SK-MEL-5 (cell line): ENCODE results near the gene CLPTM1. TPM values are rescaled to one million over a fixed set of nuclear protein-coding genes. Genes with fewer than 3 reads are reported as not detected.
"Not testable (repeated sequence)": the region's sequence is repeated elsewhere in the genome, so short reads cannot be mapped to it uniquely, and the experiment has no call there.

Experiments used
- DNase-seq: peaks from one replicate; pipeline ENCODE4 v3.0.0-alpha.2; 2016; ENCODE audit warnings: low read depth, low spot score
- in situ Hi-C: cut with HindIII; loops from 2 replicates; pipeline ENCODE4 v1.10.0; 2016; ENCODE audit warnings: low sequenced_read_pairs, high pct_unique_total_duplicates, low pct_unique_long_range_greater_than_20kb
- polyA plus RNA-seq, 2 experiments: library from polyadenylated mRNA; depleted of rRNA; stranded (reverse); fragments of >200 nt; gene quantifications; 2 replicates each; pipeline ENCODE4 v1.2.3, GENCODE V29; 2015
- total RNA-seq: library from RNA; depleted of rRNA; stranded (reverse); fragments of >200 nt; shearing (Covaris generic); gene quantifications from 2 replicates; pipeline ENCODE4 v1.2.3, GENCODE V29; 2014; rRNA removed

The CLPTM1 gene, protein sequence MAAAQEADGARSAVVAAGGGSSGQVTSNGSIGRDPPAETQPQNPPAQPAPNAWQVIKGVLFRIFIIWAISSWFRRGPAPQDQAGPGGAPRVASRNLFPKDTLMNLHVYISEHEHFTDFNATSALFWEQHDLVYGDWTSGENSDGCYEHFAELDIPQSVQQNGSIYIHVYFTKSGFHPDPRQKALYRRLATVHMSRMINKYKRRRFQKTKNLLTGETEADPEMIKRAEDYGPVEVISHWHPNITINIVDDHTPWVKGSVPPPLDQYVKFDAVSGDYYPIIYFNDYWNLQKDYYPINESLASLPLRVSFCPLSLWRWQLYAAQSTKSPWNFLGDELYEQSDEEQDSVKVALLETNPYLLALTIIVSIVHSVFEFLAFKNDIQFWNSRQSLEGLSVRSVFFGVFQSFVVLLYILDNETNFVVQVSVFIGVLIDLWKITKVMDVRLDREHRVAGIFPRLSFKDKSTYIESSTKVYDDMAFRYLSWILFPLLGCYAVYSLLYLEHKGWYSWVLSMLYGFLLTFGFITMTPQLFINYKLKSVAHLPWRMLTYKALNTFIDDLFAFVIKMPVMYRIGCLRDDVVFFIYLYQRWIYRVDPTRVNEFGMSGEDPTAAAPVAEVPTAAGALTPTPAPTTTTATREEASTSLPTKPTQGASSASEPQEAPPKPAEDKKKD
- total RNA-seq = 24.8 and 35.9 TPM in 2 replicates
- 163 and 180 TPM in 2 replicates for polyA plus RNA-seq (2015; cell fraction: cytosol; rRNA removed)
- 63.5 and 109 TPM in 2 replicates for polyA plus RNA-seq (2015; cell fraction: nucleus; rRNA removed)

DNA sequence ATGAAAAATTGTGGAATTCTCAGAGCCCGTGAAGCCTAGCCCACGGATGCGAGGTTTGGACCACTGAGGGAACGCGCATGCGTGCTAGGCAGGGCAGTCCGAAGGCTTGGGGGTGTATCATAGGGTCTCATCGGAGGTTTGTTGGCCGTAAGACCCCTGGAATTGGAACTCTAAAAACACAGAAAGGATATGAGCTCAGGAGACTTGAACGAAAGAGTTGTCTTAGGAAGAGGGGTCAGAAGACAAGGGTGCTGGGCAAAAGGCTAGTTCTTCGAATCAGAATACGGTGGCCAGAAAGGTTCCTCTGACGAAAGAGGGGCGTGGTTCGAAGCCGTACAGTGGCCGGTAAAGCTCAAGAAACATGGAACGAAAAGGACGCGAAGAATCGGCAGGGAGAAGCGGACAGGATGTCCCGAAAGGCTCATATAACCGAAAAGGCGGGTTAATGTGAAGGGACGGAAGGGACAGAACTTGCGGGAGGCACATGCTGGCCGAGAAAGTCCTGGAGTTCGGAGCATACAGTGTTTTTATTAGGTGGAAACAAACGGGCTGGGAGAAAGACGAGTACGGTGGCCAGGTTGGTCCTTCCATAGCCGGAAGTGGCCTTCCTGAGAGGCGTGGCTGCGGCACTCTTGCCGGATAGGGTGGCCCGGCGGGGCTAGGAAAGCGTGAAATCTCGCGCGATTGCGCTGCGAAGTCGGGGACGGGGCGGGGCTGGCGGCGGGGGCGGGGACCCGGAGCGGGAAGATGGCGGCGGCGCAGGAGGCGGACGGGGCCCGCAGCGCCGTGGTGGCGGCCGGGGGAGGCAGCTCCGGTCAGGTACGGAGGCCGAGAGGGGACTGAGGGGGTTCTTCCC is at the start of gene CLPTM1:
TSS of gene CLPTM1 (plus strand) at position 732 of the 856 bp plus-strand sequence. CDS start at position 748, 16 bp downstream.
- peak; percentile 95 for DNase-seq
- in situ Hi-C loops = no loop called here

DNA sequence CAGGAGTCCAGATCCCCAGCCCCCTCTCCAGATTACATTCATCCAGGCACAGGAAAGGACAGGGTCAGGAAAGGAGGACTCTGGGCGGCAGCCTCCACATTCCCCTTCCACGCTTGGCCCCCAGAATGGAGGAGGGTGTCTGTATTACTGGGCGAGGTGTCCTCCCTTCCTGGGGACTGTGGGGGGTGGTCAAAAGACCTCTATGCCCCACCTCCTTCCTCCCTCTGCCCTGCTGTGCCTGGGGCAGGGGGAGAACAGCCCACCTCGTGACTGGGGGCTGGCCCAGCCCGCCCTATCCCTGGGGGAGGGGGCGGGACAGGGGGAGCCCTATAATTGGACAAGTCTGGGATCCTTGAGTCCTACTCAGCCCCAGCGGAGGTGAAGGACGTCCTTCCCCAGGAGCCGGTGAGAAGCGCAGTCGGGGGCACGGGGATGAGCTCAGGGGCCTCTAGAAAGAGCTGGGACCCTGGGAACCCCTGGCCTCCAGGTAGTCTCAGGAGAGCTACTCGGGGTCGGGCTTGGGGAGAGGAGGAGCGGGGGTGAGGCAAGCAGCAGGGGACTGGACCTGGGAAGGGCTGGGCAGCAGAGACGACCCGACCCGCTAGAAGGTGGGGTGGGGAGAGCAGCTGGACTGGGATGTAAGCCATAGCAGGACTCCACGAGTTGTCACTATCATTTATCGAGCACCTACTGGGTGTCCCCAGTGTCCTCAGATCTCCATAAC is 49.6 kb upstream of the CLPTM1 start, which contains the start of gene APOE:
TSS of gene APOE (plus strand) at position 360 of the 724 bp plus-strand sequence. CDS start 829 bp downstream, outside the sequence.
- DNase-seq = peak; percentile 56
- in situ Hi-C loops = no loop called here

DNA sequence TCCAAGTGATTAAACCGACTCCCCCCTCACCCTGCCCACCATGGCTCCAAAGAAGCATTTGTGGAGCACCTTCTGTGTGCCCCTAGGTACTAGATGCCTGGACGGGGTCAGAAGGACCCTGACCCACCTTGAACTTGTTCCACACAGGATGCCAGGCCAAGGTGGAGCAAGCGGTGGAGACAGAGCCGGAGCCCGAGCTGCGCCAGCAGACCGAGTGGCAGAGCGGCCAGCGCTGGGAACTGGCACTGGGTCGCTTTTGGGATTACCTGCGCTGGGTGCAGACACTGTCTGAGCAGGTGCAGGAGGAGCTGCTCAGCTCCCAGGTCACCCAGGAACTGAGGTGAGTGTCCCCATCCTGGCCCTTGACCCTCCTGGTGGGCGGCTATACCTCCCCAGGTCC is 47.6 kb upstream of the CLPTM1 start:
- in situ Hi-C loops = no loop called here
- no peak for DNase-seq

DNA sequence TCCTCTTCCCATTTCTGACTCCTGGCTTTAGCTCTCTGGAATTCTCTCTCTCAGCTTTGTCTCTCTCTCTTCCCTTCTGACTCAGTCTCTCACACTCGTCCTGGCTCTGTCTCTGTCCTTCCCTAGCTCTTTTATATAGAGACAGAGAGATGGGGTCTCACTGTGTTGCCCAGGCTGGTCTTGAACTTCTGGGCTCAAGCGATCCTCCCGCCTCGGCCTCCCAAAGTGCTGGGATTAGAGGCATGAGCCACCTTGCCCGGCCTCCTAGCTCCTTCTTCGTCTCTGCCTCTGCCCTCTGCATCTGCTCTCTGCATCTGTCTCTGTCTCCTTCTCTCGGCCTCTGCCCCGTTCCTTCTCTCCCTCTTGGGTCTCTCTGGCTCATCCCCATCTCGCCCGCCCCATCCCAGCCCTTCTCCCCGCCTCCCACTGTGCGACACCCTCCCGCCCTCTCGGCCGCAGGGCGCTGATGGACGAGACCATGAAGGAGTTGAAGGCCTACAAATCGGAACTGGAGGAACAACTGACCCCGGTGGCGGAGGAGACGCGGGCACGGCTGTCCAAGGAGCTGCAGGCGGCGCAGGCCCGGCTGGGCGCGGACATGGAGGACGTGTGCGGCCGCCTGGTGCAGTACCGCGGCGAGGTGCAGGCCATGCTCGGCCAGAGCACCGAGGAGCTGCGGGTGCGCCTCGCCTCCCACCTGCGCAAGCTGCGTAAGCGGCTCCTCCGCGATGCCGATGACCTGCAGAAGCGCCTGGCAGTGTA is 46.9 kb upstream of the CLPTM1 start:
- in situ Hi-C loops = no loop called here
- no peak for DNase-seq

DNA sequence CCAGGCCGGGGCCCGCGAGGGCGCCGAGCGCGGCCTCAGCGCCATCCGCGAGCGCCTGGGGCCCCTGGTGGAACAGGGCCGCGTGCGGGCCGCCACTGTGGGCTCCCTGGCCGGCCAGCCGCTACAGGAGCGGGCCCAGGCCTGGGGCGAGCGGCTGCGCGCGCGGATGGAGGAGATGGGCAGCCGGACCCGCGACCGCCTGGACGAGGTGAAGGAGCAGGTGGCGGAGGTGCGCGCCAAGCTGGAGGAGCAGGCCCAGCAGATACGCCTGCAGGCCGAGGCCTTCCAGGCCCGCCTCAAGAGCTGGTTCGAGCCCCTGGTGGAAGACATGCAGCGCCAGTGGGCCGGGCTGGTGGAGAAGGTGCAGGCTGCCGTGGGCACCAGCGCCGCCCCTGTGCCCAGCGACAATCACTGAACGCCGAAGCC is 46.3 kb upstream of the CLPTM1 start:
- in situ Hi-C loops = no loop called here
- no peak for DNase-seq

DNA sequence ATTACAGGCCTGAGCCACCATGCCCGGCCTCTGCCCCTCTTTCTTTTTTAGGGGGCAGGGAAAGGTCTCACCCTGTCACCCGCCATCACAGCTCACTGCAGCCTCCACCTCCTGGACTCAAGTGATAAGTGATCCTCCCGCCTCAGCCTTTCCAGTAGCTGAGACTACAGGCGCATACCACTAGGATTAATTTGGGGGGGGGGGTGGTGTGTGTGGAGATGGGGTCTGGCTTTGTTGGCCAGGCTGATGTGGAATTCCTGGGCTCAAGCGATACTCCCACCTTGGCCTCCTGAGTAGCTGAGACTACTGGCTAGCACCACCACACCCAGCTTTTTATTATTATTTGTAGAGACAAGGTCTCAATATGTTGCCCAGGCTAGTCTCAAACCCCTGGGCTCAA is 45.4 kb upstream of the CLPTM1 start:
- DNase-seq = no peak
- in situ Hi-C loops = no loop called here

DNA sequence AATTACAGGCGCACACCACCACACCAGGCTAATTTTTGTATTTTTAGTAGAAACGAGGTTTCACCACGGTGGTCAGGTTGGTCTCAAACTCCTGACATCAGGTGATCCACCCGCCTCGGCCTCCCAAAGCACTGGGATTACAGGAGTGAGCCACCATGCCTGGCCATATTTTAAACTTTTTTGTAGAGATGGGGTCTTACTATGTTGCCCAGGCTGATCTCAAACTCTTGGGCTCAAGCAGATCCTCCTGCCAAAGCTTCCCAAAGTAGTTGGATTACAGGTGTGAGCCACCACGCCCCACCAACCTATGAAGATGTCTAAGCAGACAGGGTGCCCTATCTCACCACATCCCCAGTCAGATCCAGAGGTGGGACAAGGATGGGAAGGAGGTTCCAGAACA is 43.3 kb upstream of the CLPTM1 start:
- in situ Hi-C loops, DNase-seq: not testable (repeated sequence)

DNA sequence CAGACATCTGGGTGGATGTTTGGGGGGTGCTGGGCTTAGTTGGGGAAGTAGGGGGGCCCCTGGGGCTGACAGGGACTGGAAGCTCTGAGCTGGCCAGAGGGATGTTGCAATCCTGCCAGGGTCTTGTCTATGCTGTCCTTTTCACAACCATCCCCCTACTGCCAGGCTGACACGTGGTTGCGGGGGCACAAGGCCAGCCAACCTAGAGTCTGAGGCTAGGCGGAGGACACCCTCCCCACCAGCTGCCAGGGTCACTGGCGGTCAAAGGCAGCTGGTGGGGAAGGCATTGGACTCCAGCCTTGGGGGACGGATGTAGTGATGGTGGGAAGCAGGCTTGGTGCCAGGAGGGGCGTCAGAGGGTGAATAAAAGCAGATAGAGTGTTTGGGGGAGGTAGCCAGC is 42.3 kb upstream of the CLPTM1 start:
- no peak for DNase-seq
- in situ Hi-C loops = no loop called here

DNA sequence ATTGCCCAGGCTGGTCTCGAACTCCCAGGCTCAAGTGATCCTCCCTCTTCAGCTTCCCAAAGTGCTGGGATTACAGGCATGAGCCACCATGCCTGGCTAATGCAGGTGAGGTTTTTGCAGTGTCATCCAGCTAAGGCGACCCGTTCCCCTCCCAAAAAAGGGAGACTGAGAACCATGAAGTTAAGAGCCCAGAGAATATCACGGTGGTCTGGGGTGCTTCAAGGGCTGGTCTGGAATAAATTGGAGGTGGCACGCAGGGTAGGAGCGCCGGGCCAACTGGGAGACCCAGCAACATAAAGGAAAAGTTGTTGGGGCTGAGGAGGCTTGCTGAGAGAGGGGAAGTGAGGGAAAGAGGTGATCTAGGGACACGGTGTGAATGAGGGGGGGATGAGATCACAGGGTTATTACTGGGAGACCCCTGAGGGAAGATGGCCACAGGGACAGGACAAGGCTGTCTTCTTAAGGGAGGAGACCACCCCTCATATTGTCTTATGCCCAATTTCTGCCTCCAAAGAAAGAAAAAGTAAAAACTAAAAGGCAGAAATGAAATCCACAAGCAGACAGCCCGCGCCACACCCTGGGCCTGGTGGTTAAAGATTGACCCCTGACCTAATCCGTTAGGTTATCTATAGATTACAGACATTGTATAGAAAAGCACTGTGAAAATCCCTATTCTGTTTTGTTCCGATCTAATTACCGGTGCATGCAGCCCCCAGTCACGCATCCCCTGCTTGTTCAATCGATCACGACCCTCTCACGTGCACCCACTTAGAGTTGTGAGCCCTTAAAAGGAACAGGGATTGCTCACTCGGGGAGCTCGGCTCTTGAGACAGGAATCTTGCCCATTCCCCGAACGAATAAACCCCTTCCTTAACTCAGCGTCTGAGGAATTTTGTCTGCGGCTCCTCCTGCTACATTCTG is 41.4 kb upstream of the CLPTM1 start:
- in situ Hi-C loops, DNase-seq: not testable (repeated sequence)

DNA sequence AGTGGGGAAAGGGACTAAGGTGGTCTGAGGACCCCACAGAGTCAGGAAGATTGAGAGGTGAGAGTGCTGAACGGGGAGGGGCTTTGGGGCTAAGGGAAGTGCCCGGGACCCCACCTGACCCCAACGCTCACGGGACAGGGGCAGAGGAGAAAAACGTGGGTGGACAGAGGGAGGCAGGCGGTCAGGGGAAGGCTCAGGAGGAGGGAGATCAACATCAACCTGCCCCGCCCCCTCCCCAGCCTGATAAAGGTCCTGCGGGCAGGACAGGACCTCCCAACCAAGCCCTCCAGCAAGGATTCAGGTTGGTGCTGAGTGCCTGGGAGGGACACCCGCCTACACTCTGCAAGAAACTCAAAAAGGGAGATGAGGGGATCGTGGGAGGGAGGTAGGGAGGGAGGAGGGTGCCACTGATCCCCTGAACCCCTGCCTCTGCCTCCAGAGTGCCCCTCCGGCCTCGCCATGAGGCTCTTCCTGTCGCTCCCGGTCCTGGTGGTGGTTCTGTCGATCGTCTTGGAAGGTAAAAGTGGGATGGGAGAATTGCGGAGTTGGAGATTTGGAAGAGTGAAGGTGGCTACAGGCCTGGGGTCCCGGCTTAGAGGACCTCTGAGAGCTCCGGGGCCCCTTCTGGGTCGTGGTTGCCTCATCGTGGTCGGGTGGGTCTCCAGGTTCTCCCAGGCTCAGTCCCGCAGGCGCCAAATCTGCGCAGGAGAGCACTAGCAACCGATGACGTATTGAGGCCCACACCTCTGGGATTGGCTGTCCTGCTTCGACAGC is 40.6 kb upstream of the CLPTM1 start, which contains the start of gene APOC1:
TSS of gene APOC1 (plus strand) at position 176 of the 774 bp plus-strand sequence. CDS start at position 460, 284 bp downstream.
- in situ Hi-C loops = not testable (repeated sequence)
- DNase-seq = peak; percentile 90

DNA sequence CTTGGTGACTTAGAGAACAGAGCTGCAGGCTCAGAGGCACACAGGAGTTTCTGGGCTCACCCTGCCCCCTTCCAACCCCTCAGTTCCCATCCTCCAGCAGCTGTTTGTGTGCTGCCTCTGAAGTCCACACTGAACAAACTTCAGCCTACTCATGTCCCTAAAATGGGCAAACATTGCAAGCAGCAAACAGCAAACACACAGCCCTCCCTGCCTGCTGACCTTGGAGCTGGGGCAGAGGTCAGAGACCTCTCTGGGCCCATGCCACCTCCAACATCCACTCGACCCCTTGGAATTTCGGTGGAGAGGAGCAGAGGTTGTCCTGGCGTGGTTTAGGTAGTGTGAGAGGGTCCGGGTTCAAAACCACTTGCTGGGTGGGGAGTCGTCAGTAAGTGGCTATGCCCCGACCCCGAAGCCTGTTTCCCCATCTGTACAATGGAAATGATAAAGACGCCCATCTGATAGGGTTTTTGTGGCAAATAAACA is 30.9 kb upstream of the CLPTM1 start:
- in situ Hi-C loops = no loop called here

DNA sequence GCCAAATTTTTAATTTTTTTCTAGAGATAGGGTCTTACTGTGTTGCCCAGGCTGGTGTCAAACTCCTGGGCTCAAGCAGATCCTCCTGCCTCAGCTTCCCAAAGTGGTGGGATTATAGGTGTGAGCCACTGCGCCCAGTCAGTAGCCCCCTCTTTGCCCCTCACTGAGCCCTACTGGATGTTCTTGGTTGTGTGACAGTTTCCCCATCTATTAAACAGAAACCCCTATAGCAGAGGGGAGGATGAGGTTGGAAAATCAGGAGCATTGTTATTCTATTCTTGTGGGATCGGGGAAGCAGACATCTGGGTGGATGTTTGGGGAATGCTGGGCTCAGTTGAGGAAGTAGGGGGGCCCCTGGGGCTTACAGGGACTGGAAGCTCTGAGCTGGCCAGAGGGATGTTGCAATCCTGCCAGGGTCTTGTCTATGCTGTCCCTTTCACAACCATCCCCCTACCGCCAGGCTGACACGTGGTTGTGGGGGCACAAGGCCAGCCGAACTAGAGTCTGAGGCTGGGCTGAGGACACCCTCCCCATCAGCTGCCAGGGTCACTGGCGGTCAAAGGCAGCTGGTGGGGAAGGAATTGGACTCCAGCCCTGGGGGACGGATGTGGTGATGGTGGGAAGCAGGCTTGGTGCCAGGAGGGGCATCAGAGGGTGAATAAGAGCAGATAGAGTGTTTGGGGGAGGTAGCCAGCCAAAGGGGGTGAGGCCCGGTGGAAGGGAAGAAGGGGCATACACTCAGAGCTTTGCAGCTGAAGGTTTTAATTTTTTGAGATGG is 29.9 kb upstream of the CLPTM1 start:
- no peak for DNase-seq
- in situ Hi-C loops = no loop called here

More for the DNA sequence above, 30.9 kb upstream of the CLPTM1 start:
- no peak for DNase-seq

DNA sequence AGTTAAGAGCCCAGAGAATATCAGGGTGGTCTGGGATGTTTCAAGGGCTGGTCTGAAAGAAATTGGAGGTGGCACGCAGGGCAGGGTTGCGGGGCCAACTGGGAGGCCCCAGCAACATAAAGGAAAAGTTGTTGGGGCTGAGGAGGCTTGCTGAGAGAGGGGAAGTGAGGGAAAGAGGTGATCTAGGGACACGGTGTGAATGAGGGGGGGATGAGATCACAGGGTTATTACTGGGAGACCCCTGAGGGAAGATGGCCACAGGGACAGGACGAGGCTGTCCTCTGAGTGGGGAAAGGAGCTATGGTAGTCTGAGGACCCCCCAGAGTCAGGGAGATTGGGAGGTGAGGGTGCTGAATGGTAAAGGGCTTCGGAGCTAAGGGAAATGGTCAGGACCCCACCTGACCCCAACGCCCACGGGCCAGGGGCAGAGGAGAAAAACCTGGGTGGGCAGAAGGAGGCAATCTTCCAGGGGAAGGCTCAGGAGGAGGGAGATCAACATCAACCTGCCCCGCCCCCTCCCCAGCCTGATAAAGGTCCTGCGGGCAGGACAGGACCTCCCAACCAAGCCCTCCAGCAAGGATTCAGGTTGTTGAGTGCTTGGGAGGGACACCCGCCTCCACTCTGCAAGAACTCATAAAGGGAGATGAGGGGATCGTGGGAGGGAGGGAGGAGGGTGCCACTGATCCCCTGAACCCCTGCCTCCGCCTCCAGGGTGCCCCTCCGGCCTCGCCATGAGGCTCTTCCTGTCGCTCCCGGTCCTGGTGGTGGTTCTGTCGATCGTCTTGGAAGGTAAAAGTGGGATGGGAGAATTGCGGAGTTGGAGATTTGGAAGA is 28.7 kb upstream of the CLPTM1 start:
- in situ Hi-C loops, DNase-seq: not testable (repeated sequence)
